C4-2B (cell line): ENCODE results near the gene PCDH19.
A peak's percentile ranks its signal among the peaks of the same experiment; 100 is the strongest.

Experiments used
- H3K27ac ChIP-seq: fragments of 450-650 bp; 2 replicates; pipeline ENCODE4 v1.5.1; 2017
- CTCF ChIP-seq: fragments of 450-650 bp; conservative IDR thresholded peaks from 2 replicates; pipeline ENCODE4 v1.5.1; 2017; ENCODE audit warnings: mild to moderate bottlenecking
- ZFX ChIP-seq: fragments of 450-650 bp; IDR thresholded peaks from 2 replicates; pipeline ENCODE4 v1.6.1; 2017

Gene PCDH19

GRCh38 chrX:100381619-100382018 is 28.5 kb downstream of the PCDH19 start:
- TF ChIP-seq CTCF, result no peak
- TF ChIP-seq ZFX, result no peak
- no peak overlapping the region for H3K27ac ChIP-seq

- TF ChIP-seq CTCF, result peak; percentile 68
- TF ChIP-seq ZFX, result no peak
- H3K27ac ChIP-seq, result no peak overlapping the region
Measured at GRCh38 chrX:100379388-100379986, 30.6 kb downstream of the PCDH19 start.

- no peak overlapping the region for H3K27ac ChIP-seq
- TF ChIP-seq ZFX (no peak), CTCF (no peak)
Measured at GRCh38 chrX:100377826-100378225, 32.2 kb downstream of the PCDH19 start.

GRCh38 chrX:100376576-100376975 is 33.5 kb downstream of the PCDH19 start:
- no peak overlapping the region for H3K27ac ChIP-seq
- no peak for TF ChIP-seq CTCF
- TF ChIP-seq ZFX, result no peak

GRCh38 chrX:100373673-100374072 is 36.4 kb downstream of the PCDH19 start:
- H3K27ac ChIP-seq, result no peak overlapping the region
- TF ChIP-seq CTCF (no peak), ZFX (no peak)

- no peak overlapping the region for H3K27ac ChIP-seq
- TF ChIP-seq CTCF (peak; percentile 54), ZFX (no peak)
Measured at GRCh38 chrX:100368167-100368566, 41.9 kb downstream of the PCDH19 start.

- no peak overlapping the region for H3K27ac ChIP-seq
- TF ChIP-seq ZFX (no peak), CTCF (no peak)
Measured at GRCh38 chrX:100363896-100364295, 46.2 kb downstream of the PCDH19 start.
